Esophagus squamous epithelium (tissue), 5 donors: Measurements from ENCODE around the gene GPR161. TPM values are rescaled to one million over a fixed set of nuclear protein-coding genes. Genes with fewer than 3 reads are reported as not detected.

ENCODE experiments used
- DNase-seq: peaks from one replicate; lab custom pipeline; 2025; lab: John Stamatoyannopoulos, UW
- H3K27ac ChIP-seq, 4 donors: fragments of 200-600 bp; sonication (generic); one replicate each; pipeline ENCODE4 v1.5.1; 2016 to 2019; ENCODE audit warnings: mild to moderate bottlenecking in 1 of 4
- H3K27me3 ChIP-seq, 4 donors: fragments of 200-600 bp; sonication (generic); 1 replicate in 3 of 4; 2 replicates in 1 of 4; pipeline versions ENCODE4 v1.5.1 to v1.6.0; 2017 to 2021; ENCODE audit warnings: antibody characterized with exemption in 1 of 4
- H3K36me3 ChIP-seq, 3 donors: fragments of 200-600 bp; sonication (generic); one replicate each; pipeline ENCODE4 v1.5.1; 2016 to 2019
- H3K4me1 ChIP-seq, 3 donors: fragments of 200-600 bp; sonication (generic); one replicate each; pipeline ENCODE4 v1.5.1; 2017 to 2019
- H3K4me3 ChIP-seq, 4 donors: fragments of 200-600 bp; sonication (generic); 1 replicate in 3 of 4; 2 replicates in 1 of 4; pipeline ENCODE4 v1.5.1; 2016 to 2019; ENCODE audit warnings: mild to moderate bottlenecking in 2 of 4, moderate library complexity in 1 of 4
- H3K9me3 ChIP-seq, 3 donors: fragments of 200-600 bp; sonication (generic); one replicate each; pipeline ENCODE4 v1.5.1; 2016 to 2019
- POLR2A ChIP-seq, 4 donors: fragments of 450-650 bp; IDR thresholded peaks; one replicate each; pipeline ENCODE4 v1.6.1; 2017; ENCODE audit warnings: antibody characterized with exemption in 4 of 4, mild to moderate bottlenecking in 4 of 4, moderate library complexity in 3 of 4
- WGBS, 2 donors: methylation state at CpG; one replicate each; pipeline ENCODE4 v1.1.5; 2018; 5-methylcytosine and 5-hydroxymethylcytosine counted together
- intact Hi-C: fragments of 100-400 bp; cut with DNase I; formaldehyde crosslinking; loops from one replicate; pipeline ENCODE4 v1.15.0; 2022
- total RNA-seq, 4 donors: library from RNA; depleted of rRNA; stranded (reverse); fragments of >200 nt; gene quantifications; one replicate each; pipeline ENCODE4 v1.1.0, GENCODE V29; 2016
- TF ChIP-seq, protein P1 (sequence below), 6 experiments: fragments of 450-650 bp in 4 of 6; fragments of 200-600 bp in 2 of 6; sonication (generic) in 2 of 6; IDR thresholded peaks; one replicate each; pipeline ENCODE4 v1.5.1; 2016 to 2019; ENCODE audit warnings: antibody characterized with exemption in 6 of 6, mild to moderate bottlenecking in 4 of 6, moderate library complexity in 4 of 6
- donor health status: DM: yes; HTN: yes; CAD: no.

GPR161 gene
- total RNA-seq, 4 donors from 2014 or later, result 1.7 to 12.2 (median 3.9) TPM

GRCh38 chr1:168135116-168135920 lies 1.4 kb downstream of the GPR161 start:
- intact Hi-C loops, result no loop called here
- 32 to 44% methylated on average over 5 to 12 of the region's 12 CpGs for WGBS, 2 donors
- Histone ChIP-seq H3K4me1 (peaks cover 12 to 38% (median 13%) of the 10 kb centered on the region in 3 donors), H3K27ac (peak overlapping the region in 2 of 4 donors; percentile 84 to 90), H3K27me3 (peaks cover 0 to 7% (median 0%) of the 10 kb centered on the region in 4 donors), H3K36me3 (no peaks in the 10 kb centered on the region), H3K9me3 (no peaks in the 10 kb centered on the region), H3K4me3 (peak overlapping the region; percentile 60 to 80 (median 72))
- DNase-seq, result no peak
- TF ChIP-seq, protein P1, sequence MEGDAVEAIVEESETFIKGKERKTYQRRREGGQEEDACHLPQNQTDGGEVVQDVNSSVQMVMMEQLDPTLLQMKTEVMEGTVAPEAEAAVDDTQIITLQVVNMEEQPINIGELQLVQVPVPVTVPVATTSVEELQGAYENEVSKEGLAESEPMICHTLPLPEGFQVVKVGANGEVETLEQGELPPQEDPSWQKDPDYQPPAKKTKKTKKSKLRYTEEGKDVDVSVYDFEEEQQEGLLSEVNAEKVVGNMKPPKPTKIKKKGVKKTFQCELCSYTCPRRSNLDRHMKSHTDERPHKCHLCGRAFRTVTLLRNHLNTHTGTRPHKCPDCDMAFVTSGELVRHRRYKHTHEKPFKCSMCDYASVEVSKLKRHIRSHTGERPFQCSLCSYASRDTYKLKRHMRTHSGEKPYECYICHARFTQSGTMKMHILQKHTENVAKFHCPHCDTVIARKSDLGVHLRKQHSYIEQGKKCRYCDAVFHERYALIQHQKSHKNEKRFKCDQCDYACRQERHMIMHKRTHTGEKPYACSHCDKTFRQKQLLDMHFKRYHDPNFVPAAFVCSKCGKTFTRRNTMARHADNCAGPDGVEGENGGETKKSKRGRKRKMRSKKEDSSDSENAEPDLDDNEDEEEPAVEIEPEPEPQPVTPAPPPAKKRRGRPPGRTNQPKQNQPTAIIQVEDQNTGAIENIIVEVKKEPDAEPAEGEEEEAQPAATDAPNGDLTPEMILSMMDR (IDR thresholded peaks at IDR 0.05), result no peak
- TF ChIP-seq POLR2A (IDR thresholded peaks at IDR 0.05), result no peak

- Histone ChIP-seq H3K27me3 (peaks cover 0 to 7% (median 0%) of the 10 kb centered on the region in 4 donors), H3K4me1 (peaks cover 12 to 38% (median 13%) of the 10 kb centered on the region in 3 donors), H3K9me3 (no peaks in the 10 kb centered on the region), H3K4me3 (peak overlapping the region in 2 of 4 donors; percentile 78 to 80), H3K27ac (no peak overlapping the region), H3K36me3 (no peaks in the 10 kb centered on the region)
- TF ChIP-seq, protein P1 (IDR thresholded peaks at IDR 0.05), result no peak
- TF ChIP-seq POLR2A (IDR thresholded peaks at IDR 0.05), result no peak
- 80 to 88% methylated on average over 4 to 6 of the region's 7 CpGs for WGBS, 2 donors
- intact Hi-C loops, result no loop called here
- no peak for DNase-seq
Observed at GRCh38 chr1:168134642-168135041, 2.1 kb downstream of the GPR161 start.

GRCh38 chr1:168134132-168134531 lies 2.6 kb downstream of the GPR161 start:
- H3K4me1 ChIP-seq, result peaks cover 12 to 38% (median 13%) of the 10 kb centered on the region in 3 donors
- intact Hi-C loops, result no loop called here
- no peak overlapping the region for H3K4me3 ChIP-seq
- DNase-seq, result no peak
- no peaks in the 10 kb centered on the region for H3K36me3 ChIP-seq
- TF ChIP-seq POLR2A (IDR thresholded peaks at IDR 0.05), result no peak
- TF ChIP-seq, protein P1 (IDR thresholded peaks at IDR 0.05), result no peak
- no peak overlapping the region for H3K27ac ChIP-seq
- H3K9me3 ChIP-seq, result no peaks in the 10 kb centered on the region
- WGBS, 2 donors, result 58 to 67% methylated on average over 1 of the region's 1 CpG
- peaks cover 0 to 7% (median 0%) of the 10 kb centered on the region in 4 donors for H3K27me3 ChIP-seq

- peaks cover 0 to 7% (median 0%) of the 10 kb centered on the region in 3 donors for H3K36me3 ChIP-seq
- intact Hi-C loops, result no loop called here
- H3K4me3 ChIP-seq, result no peak overlapping the region
- WGBS, 2 donors, result 92 to 94% methylated on average over 6 of the region's 6 CpGs
- TF ChIP-seq, protein P1 (IDR thresholded peaks at IDR 0.05), result no peak
- no peak for TF ChIP-seq POLR2A (IDR thresholded peaks at IDR 0.05)
- DNase-seq, result no peak
- H3K27ac ChIP-seq, result no peak overlapping the region
- no peaks in the 10 kb centered on the region for H3K9me3 ChIP-seq
- peaks cover 0 to 10% (median 2%) of the 10 kb centered on the region in 3 donors for H3K4me1 ChIP-seq
- H3K27me3 ChIP-seq, result no peaks in the 10 kb centered on the region
Observed at GRCh38 chr1:168129933-168130332, 6.8 kb downstream of the GPR161 start.

GRCh38 chr1:168127503-168127902 lies 9.2 kb downstream of the GPR161 start:
- Histone ChIP-seq H3K27me3 (no peaks in the 10 kb centered on the region), H3K4me1 (peaks cover under 1 to 14% (median under 1%) of the 10 kb centered on the region in 3 donors), H3K4me3 (no peak overlapping the region), H3K36me3 (peaks cover 0 to 7% (median 0%) of the 10 kb centered on the region in 3 donors), H3K9me3 (no peaks in the 10 kb centered on the region), H3K27ac (no peak overlapping the region)
- no peak for DNase-seq
- no peak for TF ChIP-seq POLR2A (IDR thresholded peaks at IDR 0.05)
- TF ChIP-seq, protein P1 (IDR thresholded peaks at IDR 0.05), result no peak
- intact Hi-C loops, result no loop called here
- 75 to 89% methylated on average over 2 of the region's 2 CpGs for WGBS, 2 donors
